Omental fat pad (tissue), 4 donors: ENCODE results near the gene LAT. TPM values are rescaled to one million over a fixed set of nuclear protein-coding genes. Genes with fewer than 3 reads are reported as not detected.
A peak's percentile ranks its signal among the peaks of the same experiment; 100 is the strongest.

Experiments
- ATAC-seq: fragments of 150-250 bp; one replicate; pipeline ENCODE4 v1.9.1; 2016; ENCODE audit warnings: mild to moderate bottlenecking, moderate library complexity; ENCODE audit not compliant: low FRiP score
- DNase-seq: peaks from one replicate; pipeline ENCODE4 v3.0.0-alpha.2; 2019; ENCODE audit warnings: low spot score
- total RNA-seq, 4 donors: library from RNA; depleted of rRNA; stranded (reverse); fragments of >200 nt; gene quantifications; one replicate each; pipeline ENCODE4 v1.1.0, GENCODE V29; 2016
- TF ChIP-seq, protein P1 (sequence below), 3 donors: fragments of 450-650 bp; IDR thresholded peaks; one replicate each; pipeline ENCODE4 v1.5.1; 2016 to 2017; ENCODE audit warnings: antibody characterized with exemption in 3 of 3, mild to moderate bottlenecking in 3 of 3, moderate library complexity in 2 of 3

The LAT gene
- total RNA-seq, 4 donors from 2014 or later = 1.4 to 8.5 (median 6.8) TPM

DNA sequence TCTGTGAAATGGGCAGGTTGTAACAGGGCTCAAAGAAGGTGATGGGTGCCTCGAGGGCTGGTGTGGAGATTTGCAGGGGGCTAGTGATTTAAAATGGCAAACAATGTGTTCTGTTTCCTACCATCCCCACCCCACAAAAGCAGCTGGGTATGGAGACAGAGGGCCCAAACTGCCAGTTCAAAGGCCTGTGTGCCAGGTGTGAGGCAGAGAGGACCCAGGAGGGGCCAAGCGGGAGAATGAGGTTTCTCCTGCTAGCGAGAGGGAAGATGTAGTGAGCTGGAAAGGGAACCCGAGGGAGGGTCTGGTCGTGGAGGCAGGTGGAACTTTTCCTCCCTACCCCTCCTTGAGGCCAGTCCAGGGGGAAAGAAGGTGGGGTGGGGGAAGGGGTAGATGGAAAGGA is 39.4 kb downstream of the LAT start:
- TF ChIP-seq, protein P1, sequence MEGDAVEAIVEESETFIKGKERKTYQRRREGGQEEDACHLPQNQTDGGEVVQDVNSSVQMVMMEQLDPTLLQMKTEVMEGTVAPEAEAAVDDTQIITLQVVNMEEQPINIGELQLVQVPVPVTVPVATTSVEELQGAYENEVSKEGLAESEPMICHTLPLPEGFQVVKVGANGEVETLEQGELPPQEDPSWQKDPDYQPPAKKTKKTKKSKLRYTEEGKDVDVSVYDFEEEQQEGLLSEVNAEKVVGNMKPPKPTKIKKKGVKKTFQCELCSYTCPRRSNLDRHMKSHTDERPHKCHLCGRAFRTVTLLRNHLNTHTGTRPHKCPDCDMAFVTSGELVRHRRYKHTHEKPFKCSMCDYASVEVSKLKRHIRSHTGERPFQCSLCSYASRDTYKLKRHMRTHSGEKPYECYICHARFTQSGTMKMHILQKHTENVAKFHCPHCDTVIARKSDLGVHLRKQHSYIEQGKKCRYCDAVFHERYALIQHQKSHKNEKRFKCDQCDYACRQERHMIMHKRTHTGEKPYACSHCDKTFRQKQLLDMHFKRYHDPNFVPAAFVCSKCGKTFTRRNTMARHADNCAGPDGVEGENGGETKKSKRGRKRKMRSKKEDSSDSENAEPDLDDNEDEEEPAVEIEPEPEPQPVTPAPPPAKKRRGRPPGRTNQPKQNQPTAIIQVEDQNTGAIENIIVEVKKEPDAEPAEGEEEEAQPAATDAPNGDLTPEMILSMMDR (IDR thresholded peaks at IDR 0.05) = no peak
- ATAC-seq = no peak

DNA sequence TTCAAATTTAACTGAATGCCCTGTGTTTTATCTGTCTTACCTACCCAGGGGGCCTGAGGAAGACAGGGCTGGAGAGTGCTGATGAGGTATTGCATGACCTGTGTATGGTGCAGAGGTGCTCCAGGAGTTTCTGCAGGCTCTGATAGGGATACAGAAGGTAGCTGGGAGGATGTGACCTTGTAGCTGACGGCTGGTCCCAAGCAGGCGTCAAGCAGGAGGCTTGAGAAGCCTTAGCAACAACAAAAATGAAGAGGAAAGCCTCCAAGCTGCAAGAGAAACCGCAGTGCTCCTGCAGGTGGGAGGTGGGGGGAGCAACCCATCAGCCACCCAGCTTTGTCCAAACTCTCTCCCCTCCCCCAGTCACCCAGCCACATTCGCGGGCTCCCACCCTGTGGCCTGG is 40.4 kb downstream of the LAT start:
- DNase-seq (no peak), ATAC-seq (no peak)
- TF ChIP-seq, protein P1 (IDR thresholded peaks at IDR 0.05) = no peak

More for the DNA sequence above, 39.4 kb downstream of the LAT start:
- no peak for DNase-seq

DNA sequence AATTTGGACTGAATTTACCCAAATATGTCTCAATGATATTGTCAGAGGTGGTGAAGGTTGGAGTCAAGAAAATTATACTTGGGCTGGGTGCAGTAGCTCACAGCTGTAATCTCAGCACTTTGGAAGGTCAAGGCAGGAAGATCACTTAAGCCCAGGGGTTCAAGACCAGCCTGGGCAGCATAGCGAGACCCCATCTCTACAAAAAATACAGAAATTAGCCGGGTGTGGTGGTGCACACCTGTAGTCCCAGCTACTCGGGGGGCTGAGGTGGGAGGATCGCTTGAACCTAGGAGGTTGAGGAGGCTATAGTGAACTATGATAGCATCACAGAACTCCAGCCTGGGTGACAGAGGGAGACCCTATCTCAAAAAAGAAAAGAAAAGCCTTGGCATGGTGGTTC is 40.9 kb downstream of the LAT start:
- no peak for ATAC-seq
- DNase-seq = no peak
- TF ChIP-seq, protein P1 (IDR thresholded peaks at IDR 0.05) = no peak

DNA sequence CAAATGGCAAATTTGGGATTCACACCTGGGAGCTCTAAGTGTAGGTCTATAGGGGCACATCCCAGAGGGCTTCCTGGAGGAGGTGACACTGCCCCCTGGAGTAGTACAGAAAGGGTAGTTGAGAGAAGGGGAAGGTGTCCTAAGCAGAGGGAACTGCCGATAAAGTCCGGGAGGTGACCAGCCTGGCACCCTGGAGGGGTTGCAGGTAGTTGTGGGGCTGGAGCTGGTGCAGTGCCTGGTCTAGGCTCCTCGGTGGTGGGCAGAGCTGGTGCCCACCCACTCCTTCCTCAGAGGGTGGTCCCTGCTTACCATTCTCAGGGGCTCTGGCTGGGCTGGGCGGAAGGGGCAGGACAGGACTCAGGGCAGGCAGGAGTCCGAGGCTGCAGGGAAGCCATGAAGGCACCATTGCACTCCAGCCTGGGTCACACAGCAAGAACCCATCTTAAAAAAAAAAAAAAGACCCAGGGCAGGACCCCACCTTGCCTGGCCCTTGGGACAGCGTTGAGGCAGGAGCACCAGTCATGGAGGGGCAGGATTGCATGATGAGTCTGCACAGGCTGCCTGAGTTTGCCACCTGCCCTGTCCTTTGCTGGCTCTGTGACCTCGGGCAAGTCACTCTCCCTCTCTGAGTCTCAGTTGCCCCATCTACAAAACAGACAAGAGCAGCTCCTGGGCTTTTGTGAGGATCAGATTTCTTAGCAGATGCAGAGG is 43.8 kb downstream of the LAT start:
- no peak for DNase-seq
- ATAC-seq = no peak
- TF ChIP-seq, protein P1 (IDR thresholded peaks at IDR 0.05) = no peak

DNA sequence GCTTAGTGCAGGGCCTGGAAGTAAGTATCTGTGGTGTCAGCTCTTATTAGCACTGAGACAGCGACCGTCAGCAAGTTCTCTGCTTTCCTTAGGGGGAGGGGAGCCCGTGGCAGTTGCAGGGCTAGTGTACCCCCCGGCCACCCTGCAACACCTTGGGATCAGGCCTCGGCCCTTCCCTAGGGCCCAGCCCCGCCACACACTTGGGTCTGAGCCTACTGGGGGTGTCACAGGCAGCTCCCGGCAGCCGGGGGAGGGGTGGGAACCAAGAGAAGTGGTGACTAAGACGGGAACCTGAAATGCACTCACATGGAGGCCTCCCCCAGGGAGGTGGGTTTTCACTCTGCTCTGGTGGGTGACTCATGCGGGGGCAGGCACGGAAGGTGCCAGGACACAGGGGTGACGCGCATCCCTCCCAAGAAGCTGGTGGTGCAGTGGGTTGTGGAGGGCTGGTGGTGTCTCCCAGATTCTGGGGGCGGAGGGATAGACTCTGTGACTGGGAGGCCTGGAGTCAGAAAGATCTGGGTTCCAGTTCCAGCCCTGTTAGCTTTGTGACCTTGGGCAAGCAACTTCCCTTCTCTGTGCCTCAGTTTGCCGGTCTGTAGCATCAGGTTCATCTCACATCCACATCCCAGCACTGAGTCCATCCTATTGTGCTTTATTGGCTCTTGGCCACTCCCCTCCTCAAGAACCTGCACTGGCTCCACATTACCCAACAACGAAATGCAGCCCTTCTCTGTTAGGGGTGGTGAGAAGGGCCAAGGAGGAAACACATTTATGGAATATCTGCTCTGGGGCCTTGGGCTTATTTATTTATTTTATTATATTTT is 44.5 kb downstream of the LAT start:
- peak; percentile 37 for DNase-seq
- TF ChIP-seq, protein P1 (IDR thresholded peaks at IDR 0.05) = no peak
- ATAC-seq = peak; percentile 94

DNA sequence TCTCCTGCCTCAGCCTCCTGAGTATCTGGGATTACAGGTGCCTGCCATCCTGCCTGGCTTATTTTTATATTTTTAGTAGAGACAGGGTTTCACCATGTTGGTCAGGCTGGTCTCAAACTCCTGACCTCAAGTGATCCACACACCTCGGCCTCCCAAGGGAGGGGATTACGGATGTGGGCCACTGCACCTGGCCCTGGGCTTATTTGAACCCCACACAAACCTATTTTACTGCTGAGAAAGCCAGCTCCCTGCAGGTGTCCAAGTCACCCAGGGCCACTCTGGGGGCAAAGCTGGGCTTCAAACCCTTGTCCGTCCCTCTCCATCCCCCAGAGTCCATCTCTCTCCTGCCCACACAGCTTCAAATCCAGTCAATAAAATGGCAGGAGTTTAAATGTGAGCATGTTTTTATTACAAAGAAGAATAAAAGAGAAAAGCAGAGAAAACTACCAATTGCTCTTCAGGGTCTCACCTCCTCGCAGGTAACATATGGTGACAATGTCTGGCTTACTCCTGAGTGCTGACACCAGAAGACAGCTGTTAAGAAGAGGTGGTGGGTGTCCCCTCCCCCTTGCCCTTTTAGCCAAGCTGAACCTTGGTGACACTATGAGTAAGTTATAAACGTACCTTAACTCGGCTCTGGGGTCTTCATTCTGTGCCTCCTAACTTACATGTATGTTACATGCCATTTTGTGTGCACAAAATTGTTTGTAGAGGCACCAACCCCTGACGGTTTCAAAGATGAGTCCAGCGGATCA is 45.4 kb downstream of the LAT start:
- TF ChIP-seq, protein P1 (IDR thresholded peaks at IDR 0.05) = no peak
- DNase-seq (no peak), ATAC-seq (no peak)

Other genes with a start within 250 kb of the LAT start
- gene NPIPB9, start 233.3 kb upstream of the LAT start, total RNA-seq = 10 to 100 TPM in 2 of 4 donors, 1 to 10 TPM in 2; 3.2 to 18.4 (median 7.3) TPM
- gene ATXN2L, start 162.1 kb upstream of the LAT start, total RNA-seq = 10 to 100 TPM; 34.4 to 83.3 (median 59.5) TPM
- 100 to 1,000 TPM in 2 of 4 donors, 10 to 100 TPM in 2; 93.2 to 133 (median 103) TPM for gene TUFM, start 138.7 kb upstream of the LAT start, total RNA-seq
- gene SH2B1, start 121.2 kb upstream of the LAT start, total RNA-seq = 10 to 100 TPM; 16.1 to 25.4 (median 18.8) TPM
- gene ATP2A1, start 106.6 kb upstream of the LAT start, total RNA-seq = under 1 TPM; 0.32 to 0.44 (median 0.37) TPM
- gene RABEP2, start 59.8 kb upstream of the LAT start, total RNA-seq = 10 to 100 TPM; 10.1 to 21.7 (median 17.0) TPM
- gene CD19, start 53.1 kb upstream of the LAT start, total RNA-seq = under 1 TPM in 1 of 4 donors, not detected in 3; 0.46 TPM
- gene NFATC2IP, start 34.1 kb upstream of the LAT start, total RNA-seq = 10 to 100 TPM; 22.1 to 33.4 (median 29.3) TPM
- 10 to 100 TPM; 16.3 to 21.0 (median 18.5) TPM for gene SPNS1, start 10.3 kb upstream of the LAT start, total RNA-seq